H1 (cell line): ENCODE results near the gene OSBPL3. TPM values are rescaled to one million over a fixed set of nuclear protein-coding genes. Genes with fewer than 3 reads are reported as not detected.

ENCODE experiments used
- HDAC2 ChIP-seq, 2 experiments: fragments of 300-600 bp in 1 of 2; sonication (generic) in 1 of 2; IDR thresholded peaks; 2 replicates each; pipeline ENCODE4 v1.6.1; 2011 to 2012; ENCODE audit warnings: low read depth in 2 of 2, low read length in 2 of 2, mild to moderate bottlenecking in 2 of 2, moderate library complexity in 2 of 2, borderline replicate concordance in 1 of 2, inconsistent platforms in 1 of 2
- SIN3A ChIP-seq, 2 experiments: IDR thresholded peaks in 1 of 2; conservative IDR thresholded peaks in 1 of 2; 2 replicates each; pipeline ENCODE4 v1.6.1; 2011 to 2012; ENCODE audit warnings: low read length in 2 of 2, improper control_type of control experiment in 1 of 2, low read depth in 1 of 2, mild to moderate bottlenecking in 1 of 2
- polyA plus RNA-seq, 7 experiments: library from polyadenylated mRNA; depleted of rRNA in 3 of 7; stranded (reverse) in 5 of 7; unstranded in 2 of 7; fragments of >200 nt in 5 of 7; fragments of 200-250 nt in 2 of 7; gene quantifications; 1 replicate in 5 of 7; 2 replicates in 1 of 7; 4 replicates in 1 of 7; pipeline versions ENCODE4 v1.2.1 to v1.2.3, GENCODE V29; 2011 to 2013; ENCODE audit warnings: missing spikeins in 2 of 7, mixed read lengths in 2 of 7
- total RNA-seq: library from RNA; stranded (reverse); fragmentation: NEBNext Ultra II Directional; extraction: Animal tissue kit (Norgen Biotek cat#: 25700); gene quantifications from 2 replicates; pipeline ENCODE4 v1.2.1, GENCODE V29; 2021

Gene OSBPL3
- total and polyA plus RNA-seq, 2 of the 8 experiments (the other 6 are each of a cell fraction or from before 2014, with no cell fraction given) = 2.8 to 13.9 TPM

DNA sequence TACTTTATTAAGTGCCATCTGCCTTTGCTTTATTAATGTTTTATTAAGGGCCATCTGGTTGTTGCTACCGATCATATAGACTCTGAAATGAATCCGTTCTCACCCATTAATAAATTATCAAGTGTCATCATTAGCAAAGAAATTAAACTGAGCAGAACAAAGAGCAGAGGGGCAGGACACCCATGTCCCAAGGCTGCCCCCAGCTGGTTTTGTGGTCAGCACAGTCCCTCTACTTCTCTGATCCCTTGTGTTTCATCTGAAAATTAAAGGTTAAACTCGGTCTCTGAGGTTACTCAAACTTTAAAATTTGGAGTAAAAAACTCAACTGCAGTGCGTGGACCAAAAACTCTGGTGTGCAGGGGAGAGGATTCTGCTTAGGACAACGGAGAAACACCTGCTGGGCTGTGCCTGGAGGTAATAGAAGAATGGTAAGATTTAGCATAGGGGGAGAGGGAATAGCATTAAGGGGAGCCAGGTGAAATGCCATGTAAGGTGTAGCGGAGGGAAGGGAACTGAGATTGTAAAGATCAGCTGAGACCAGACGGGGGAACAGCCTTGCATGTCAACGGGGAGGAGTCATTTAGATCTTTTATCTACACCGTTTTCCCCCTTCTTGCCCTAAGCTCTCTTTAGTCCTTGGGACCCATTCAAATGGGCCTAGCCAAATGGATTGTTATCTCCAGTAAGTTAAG, 212.0 kb downstream of the OSBPL3 start (continued):
- TF ChIP-seq SIN3A (conservative IDR thresholded peaks at IDR 0.05 in 1 of 2, IDR thresholded peaks at IDR 0.05 in 1 of 2; ENCODE audit: low read depth in 1 of 2, low read length in 2 of 2) (no peak), HDAC2 (IDR thresholded peaks at IDR 0.05; ENCODE audit: borderline replicate concordance in 1 of 2, low read depth in 2 of 2, low read length in 2 of 2) (no peak)
